Measurements from ENCODE around the gene FANCC.

DNA sequence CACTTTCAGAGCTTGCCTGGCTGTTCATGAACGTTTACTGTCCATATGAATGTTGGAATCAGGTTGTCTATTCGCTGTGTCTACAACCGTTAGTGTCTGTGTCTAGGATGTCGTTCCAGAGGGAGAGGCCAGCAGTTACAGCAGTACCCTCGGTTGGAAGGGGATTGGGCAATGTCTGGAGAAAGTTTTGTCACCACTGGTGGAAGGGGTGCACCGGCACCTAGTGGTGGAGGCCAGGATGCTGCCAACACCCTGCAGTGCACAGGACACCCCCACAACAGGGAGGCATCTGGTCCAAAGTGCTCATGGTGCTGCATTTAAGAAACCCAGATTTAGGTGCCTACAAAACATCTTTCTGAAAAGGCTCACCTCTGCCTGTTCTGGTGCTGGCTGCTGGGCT, 220.7 kb downstream of the FANCC start:
- TF ChIP-seq, protein P1, sequence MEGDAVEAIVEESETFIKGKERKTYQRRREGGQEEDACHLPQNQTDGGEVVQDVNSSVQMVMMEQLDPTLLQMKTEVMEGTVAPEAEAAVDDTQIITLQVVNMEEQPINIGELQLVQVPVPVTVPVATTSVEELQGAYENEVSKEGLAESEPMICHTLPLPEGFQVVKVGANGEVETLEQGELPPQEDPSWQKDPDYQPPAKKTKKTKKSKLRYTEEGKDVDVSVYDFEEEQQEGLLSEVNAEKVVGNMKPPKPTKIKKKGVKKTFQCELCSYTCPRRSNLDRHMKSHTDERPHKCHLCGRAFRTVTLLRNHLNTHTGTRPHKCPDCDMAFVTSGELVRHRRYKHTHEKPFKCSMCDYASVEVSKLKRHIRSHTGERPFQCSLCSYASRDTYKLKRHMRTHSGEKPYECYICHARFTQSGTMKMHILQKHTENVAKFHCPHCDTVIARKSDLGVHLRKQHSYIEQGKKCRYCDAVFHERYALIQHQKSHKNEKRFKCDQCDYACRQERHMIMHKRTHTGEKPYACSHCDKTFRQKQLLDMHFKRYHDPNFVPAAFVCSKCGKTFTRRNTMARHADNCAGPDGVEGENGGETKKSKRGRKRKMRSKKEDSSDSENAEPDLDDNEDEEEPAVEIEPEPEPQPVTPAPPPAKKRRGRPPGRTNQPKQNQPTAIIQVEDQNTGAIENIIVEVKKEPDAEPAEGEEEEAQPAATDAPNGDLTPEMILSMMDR (IDR thresholded peaks at IDR 0.05), result no peak
- no peak for TF ChIP-seq POLR2A (IDR thresholded peaks at IDR 0.05)
